HepG2 (cell line): Measurements from ENCODE around the gene UBAP2. TPM values are rescaled to one million over a fixed set of nuclear protein-coding genes. Genes with fewer than 3 reads are reported as not detected.

ENCODE experiments used
- HNRNPH1 ChIP-seq: fragments of 200-400 bp; formaldehyde crosslinking; optimal IDR thresholded peaks from 2 replicates; pipeline ENCODE3; 2017; ENCODE audit warnings: mild to moderate bottlenecking, low read depth, low read length
- MAF1 ChIP-seq: sonication (generic); formaldehyde crosslinking; IDR thresholded peaks from 2 replicates; pipeline ENCODE4 v1.5.0; 2020; ENCODE audit warnings: missing genetic modification reagents, borderline replicate concordance
- MZF1 ChIP-seq: sonication (generic); formaldehyde crosslinking; IDR thresholded peaks from 2 replicates; pipeline ENCODE4 v1.8.1; 2023; ENCODE audit warnings: mild to moderate bottlenecking, missing genetic modification reagents, borderline replicate concordance
- POLR2AphosphoS5 ChIP-seq: IDR thresholded peaks from 2 replicates; pipeline ENCODE4 v1.6.1; 2012; ENCODE audit warnings: low read depth, low read length
- SATB2 ChIP-seq: sonication (generic); formaldehyde crosslinking; IDR thresholded peaks from 2 replicates; pipeline ENCODE4 v1.5.0; 2020; ENCODE audit warnings: missing genetic modification reagents
- SNRNP70 ChIP-seq: fragments of 200-400 bp; formaldehyde crosslinking; IDR thresholded peaks from 2 replicates; pipeline ENCODE4 v1.6.1; 2017; ENCODE audit warnings: mild to moderate bottlenecking, low read depth, low read length, moderate library complexity
- WIZ ChIP-seq: sonication (generic); formaldehyde crosslinking; IDR thresholded peaks from 2 replicates; pipeline ENCODE4 v1.5.1; 2020; ENCODE audit warnings: mild to moderate bottlenecking, missing genetic modification reagents
- ZNF468 ChIP-seq: sonication (generic); formaldehyde crosslinking; IDR thresholded peaks from 2 replicates; pipeline ENCODE4 v1.8.0; 2022; ENCODE audit warnings: mild to moderate bottlenecking, moderate library complexity, missing genetic modification reagents
- ZNF766 ChIP-seq: sonication (generic); formaldehyde crosslinking; IDR thresholded peaks from 2 replicates; pipeline ENCODE4 v1.5.0; 2020; ENCODE audit warnings: missing genetic modification reagents, borderline replicate concordance
- ZNF790 ChIP-seq: sonication (generic); formaldehyde crosslinking; IDR thresholded peaks from 2 replicates; pipeline ENCODE4 v1.8.0; 2022; ENCODE audit warnings: missing genetic modification reagents, mild to moderate bottlenecking, borderline replicate concordance
- polyA plus RNA-seq, 8 experiments: library from polyadenylated mRNA; depleted of rRNA in 3 of 8; stranded (reverse) in 7 of 8; unstranded in 1 of 8; fragments of >200 nt; fragmentation: Illumina TruSeq in 4 of 8; extraction: Trizol in 4 of 8; gene quantifications; 2 replicates each; pipeline versions ENCODE4 v1.2.1 to v1.2.3, GENCODE V29; 2011 to 2016; ENCODE audit warnings: low read depth in 4 of 8, missing spikeins in 1 of 8, mixed read lengths in 1 of 8; ENCODE audit not compliant: insufficient read depth in 1 of 8
- total RNA-seq, 5 experiments: library from RNA; depleted of rRNA; stranded (reverse); fragments of >200 nt; fragmentation: Illumina TruSeq; extraction: Trizol; gene quantifications; 2 replicates each; pipeline ENCODE4 v1.2.3, GENCODE V29; 2016; ENCODE audit warnings: low read depth in 1 of 5
- TF ChIP-seq, protein P1 (sequence below): sonication (generic); formaldehyde crosslinking; conservative IDR thresholded peaks from 2 replicates; pipeline ENCODE4 v1.5.0; 2020; ENCODE audit warnings: missing genetic modification reagents
- TF ChIP-seq, protein P2 (sequence below): sonication (generic); formaldehyde crosslinking; IDR thresholded peaks from 2 replicates; pipeline ENCODE4 v1.4.0; 2020; ENCODE audit warnings: missing genetic modification reagents, mild to moderate bottlenecking, borderline replicate concordance
- TF ChIP-seq, protein P3 (sequence below): sonication (generic); formaldehyde crosslinking; IDR thresholded peaks from 2 replicates; pipeline ENCODE4 v1.5.1; 2020; ENCODE audit warnings: mild to moderate bottlenecking, missing genetic modification reagents, borderline replicate concordance
- TF ChIP-seq, protein P4 (sequence below): sonication (generic); formaldehyde crosslinking; IDR thresholded peaks from 2 replicates; pipeline ENCODE4 v1.4.0; 2020; ENCODE audit warnings: mild to moderate bottlenecking, missing genetic modification reagents

The UBAP2 gene
- total and polyA plus RNA-seq, 2 of the 13 experiments (the other 11 are each of a cell fraction or from before 2014, with no cell fraction given) = 19.0 to 22.0 TPM

DNA sequence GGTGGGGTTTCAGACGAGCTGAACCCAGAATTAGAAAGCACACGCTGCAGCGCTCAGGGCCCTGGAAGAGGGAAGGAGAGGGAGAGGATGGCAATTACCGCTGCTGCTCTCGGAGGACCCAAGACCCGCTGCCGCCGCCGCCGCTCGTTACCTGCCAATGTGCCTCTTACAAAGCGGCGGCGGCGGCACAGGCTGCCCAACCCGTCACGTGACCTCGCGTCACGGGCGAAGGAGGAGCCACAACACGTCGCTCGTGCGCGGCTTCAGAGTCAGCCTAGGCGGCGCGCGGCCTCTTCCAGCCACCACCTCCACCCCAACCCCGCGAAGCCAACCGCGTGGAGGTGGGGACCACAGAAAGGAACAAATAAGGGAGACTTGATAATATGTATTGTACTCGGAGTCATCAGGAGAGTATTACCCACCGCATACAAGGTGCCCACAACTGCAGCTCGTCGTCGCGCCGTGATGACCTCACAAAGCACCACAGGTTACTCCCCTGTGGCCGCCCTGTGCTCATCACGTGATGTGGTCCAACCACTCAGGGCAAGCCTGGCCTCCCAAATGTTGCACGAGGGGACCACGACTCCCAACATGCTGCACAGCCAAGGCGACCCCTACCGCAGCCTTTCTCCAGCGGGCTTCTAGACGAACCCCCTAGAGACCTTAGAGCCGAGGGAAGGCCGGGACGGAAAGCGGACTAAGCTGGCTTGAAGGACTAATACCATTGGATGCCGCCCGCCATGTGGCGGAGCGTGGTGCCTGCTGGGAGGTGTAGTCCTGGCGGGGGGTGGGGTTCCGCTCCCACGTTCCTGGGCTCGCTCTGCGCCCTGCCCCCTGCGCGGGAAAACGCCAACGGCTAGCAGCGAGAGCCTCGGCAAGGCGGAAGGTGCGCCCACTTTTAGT, at the start of gene UBAP2 (continued):
- TF ChIP-seq, protein P1, sequence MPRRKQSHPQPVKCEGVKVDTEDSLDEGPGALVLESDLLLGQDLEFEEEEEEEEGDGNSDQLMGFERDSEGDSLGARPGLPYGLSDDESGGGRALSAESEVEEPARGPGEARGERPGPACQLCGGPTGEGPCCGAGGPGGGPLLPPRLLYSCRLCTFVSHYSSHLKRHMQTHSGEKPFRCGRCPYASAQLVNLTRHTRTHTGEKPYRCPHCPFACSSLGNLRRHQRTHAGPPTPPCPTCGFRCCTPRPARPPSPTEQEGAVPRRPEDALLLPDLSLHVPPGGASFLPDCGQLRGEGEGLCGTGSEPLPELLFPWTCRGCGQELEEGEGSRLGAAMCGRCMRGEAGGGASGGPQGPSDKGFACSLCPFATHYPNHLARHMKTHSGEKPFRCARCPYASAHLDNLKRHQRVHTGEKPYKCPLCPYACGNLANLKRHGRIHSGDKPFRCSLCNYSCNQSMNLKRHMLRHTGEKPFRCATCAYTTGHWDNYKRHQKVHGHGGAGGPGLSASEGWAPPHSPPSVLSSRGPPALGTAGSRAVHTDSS (CRISPR knock-in tag) = no peak
- TF ChIP-seq SATB2 (CRISPR knock-in tag) = no peak
- TF ChIP-seq HNRNPH1 = no peak
- TF ChIP-seq, protein P2, sequence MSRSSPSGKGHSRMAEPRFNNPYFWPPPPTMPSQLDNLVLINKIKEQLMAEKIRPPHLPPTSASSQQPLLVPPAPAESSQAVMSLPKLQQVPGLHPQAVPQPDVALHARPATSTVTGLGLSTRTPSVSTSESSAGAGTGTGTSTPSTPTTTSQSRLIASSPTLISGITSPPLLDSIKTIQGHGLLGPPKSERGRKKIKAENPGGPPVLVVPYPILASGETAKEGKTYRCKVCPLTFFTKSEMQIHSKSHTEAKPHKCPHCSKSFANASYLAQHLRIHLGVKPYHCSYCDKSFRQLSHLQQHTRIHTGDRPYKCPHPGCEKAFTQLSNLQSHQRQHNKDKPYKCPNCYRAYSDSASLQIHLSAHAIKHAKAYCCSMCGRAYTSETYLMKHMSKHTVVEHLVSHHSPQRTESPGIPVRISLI (CRISPR knock-in tag) = no peak; the same call in 1 of the 2 replicates
- TF ChIP-seq SNRNP70 = no peak
- TF ChIP-seq ZNF766 = peak; percentile 70; the same call in 1 of the 2 replicates
- TF ChIP-seq ZNF468 = no peak
- TF ChIP-seq WIZ (CRISPR knock-in tag) = no peak
- peak; percentile 60; the same call in 1 of the 2 replicates for TF ChIP-seq ZNF790
- TF ChIP-seq POLR2AphosphoS5 = peak; percentile 95
- TF ChIP-seq, protein P3, sequence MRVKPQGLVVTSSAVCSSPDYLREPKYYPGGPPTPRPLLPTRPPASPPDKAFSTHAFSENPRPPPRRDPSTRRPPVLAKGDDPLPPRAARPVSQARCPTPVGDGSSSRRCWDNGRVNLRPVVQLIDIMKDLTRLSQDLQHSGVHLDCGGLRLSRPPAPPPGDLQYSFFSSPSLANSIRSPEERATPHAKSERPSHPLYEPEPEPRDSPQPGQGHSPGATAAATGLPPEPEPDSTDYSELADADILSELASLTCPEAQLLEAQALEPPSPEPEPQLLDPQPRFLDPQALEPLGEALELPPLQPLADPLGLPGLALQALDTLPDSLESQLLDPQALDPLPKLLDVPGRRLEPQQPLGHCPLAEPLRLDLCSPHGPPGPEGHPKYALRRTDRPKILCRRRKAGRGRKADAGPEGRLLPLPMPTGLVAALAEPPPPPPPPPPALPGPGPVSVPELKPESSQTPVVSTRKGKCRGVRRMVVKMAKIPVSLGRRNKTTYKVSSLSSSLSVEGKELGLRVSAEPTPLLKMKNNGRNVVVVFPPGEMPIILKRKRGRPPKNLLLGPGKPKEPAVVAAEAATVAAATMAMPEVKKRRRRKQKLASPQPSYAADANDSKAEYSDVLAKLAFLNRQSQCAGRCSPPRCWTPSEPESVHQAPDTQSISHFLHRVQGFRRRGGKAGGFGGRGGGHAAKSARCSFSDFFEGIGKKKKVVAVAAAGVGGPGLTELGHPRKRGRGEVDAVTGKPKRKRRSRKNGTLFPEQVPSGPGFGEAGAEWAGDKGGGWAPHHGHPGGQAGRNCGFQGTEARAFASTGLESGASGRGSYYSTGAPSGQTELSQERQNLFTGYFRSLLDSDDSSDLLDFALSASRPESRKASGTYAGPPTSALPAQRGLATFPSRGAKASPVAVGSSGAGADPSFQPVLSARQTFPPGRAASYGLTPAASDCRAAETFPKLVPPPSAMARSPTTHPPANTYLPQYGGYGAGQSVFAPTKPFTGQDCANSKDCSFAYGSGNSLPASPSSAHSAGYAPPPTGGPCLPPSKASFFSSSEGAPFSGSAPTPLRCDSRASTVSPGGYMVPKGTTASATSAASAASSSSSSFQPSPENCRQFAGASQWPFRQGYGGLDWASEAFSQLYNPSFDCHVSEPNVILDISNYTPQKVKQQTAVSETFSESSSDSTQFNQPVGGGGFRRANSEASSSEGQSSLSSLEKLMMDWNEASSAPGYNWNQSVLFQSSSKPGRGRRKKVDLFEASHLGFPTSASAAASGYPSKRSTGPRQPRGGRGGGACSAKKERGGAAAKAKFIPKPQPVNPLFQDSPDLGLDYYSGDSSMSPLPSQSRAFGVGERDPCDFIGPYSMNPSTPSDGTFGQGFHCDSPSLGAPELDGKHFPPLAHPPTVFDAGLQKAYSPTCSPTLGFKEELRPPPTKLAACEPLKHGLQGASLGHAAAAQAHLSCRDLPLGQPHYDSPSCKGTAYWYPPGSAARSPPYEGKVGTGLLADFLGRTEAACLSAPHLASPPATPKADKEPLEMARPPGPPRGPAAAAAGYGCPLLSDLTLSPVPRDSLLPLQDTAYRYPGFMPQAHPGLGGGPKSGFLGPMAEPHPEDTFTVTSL (CRISPR knock-in tag) = 0 out of 2 replicates have a peak, but pooled peaks have one; percentile 43
- TF ChIP-seq, protein P4, sequence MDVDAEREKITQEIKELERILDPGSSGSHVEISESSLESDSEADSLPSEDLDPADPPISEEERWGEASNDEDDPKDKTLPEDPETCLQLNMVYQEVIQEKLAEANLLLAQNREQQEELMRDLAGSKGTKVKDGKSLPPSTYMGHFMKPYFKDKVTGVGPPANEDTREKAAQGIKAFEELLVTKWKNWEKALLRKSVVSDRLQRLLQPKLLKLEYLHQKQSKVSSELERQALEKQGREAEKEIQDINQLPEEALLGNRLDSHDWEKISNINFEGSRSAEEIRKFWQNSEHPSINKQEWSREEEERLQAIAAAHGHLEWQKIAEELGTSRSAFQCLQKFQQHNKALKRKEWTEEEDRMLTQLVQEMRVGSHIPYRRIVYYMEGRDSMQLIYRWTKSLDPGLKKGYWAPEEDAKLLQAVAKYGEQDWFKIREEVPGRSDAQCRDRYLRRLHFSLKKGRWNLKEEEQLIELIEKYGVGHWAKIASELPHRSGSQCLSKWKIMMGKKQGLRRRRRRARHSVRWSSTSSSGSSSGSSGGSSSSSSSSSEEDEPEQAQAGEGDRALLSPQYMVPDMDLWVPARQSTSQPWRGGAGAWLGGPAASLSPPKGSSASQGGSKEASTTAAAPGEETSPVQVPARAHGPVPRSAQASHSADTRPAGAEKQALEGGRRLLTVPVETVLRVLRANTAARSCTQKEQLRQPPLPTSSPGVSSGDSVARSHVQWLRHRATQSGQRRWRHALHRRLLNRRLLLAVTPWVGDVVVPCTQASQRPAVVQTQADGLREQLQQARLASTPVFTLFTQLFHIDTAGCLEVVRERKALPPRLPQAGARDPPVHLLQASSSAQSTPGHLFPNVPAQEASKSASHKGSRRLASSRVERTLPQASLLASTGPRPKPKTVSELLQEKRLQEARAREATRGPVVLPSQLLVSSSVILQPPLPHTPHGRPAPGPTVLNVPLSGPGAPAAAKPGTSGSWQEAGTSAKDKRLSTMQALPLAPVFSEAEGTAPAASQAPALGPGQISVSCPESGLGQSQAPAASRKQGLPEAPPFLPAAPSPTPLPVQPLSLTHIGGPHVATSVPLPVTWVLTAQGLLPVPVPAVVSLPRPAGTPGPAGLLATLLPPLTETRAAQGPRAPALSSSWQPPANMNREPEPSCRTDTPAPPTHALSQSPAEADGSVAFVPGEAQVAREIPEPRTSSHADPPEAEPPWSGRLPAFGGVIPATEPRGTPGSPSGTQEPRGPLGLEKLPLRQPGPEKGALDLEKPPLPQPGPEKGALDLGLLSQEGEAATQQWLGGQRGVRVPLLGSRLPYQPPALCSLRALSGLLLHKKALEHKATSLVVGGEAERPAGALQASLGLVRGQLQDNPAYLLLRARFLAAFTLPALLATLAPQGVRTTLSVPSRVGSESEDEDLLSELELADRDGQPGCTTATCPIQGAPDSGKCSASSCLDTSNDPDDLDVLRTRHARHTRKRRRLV (CRISPR knock-in tag) = peak; percentile 94
- TF ChIP-seq MZF1 (CRISPR knock-in tag) = no peak
- TF ChIP-seq MAF1 (CRISPR knock-in tag) = no peak; the same call in 1 of the 2 replicates
